Right renal pelvis (tissue), 4 donors: ENCODE results near the gene SYT13. TPM values are rescaled to one million over a fixed set of nuclear protein-coding genes. Genes with fewer than 3 reads are reported as not detected.

Source experiments
- DNase-seq, 4 donors: peaks; one replicate each; pipeline ENCODE4 v3.0.0-alpha.2; 2013; ENCODE audit warnings: low read depth in 4 of 4, low spot score in 3 of 4, missing footprints in 1 of 4
- polyA plus RNA-seq, 4 donors: library from polyadenylated mRNA; unstranded; fragments of 120-200 nt; gene quantifications; one replicate each; pipeline ENCODE4 v1.2.1, GENCODE V29; 2013; ENCODE audit not compliant: insufficient read length in 4 of 4

The SYT13 gene, protein sequence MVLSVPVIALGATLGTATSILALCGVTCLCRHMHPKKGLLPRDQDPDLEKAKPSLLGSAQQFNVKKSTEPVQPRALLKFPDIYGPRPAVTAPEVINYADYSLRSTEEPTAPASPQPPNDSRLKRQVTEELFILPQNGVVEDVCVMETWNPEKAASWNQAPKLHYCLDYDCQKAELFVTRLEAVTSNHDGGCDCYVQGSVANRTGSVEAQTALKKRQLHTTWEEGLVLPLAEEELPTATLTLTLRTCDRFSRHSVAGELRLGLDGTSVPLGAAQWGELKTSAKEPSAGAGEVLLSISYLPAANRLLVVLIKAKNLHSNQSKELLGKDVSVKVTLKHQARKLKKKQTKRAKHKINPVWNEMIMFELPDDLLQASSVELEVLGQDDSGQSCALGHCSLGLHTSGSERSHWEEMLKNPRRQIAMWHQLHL
- polyA plus RNA-seq: 10 to 100 TPM; 11.5 to 15.7 (median 13.7) TPM

DNA sequence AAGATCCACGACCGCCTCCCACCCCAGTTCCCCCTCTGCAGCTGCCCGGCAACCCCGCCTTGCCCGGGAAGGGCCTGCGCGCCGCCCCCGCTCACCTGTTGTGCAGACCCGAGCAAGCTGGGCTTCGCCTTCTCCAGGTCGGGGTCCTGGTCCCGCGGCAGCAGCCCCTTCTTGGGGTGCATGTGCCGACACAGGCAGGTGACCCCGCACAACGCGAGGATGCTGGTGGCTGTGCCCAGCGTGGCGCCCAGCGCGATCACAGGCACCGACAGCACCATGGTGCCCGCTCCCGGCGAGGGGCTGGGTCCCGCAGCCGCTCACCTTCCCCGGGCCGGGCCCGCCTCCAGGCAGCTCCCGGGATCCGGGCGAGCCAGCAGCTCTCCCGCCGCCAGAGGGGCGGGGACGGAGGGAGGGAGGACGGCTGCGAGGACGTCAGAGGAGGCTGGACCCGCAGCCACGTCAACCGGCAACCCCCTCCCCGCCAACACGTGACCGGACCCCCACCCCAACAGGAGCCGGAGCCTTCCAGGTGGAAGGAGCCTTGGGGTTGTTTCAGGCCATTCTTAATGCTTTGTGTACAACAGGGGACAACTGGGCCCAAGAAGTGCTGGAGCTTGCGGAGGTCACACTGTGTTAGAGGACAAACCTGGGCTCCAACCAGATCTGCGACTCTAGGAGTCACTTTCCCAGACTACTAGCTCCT is at the start of gene SYT13:
Gene SYT13, minus strand, starts transcription at position 412 of the 703 bp plus-strand sequence. Its CDS starts 134 bp downstream, at position 278.
- DNase-seq: peak; percentile 28 to 56 (median 48)

GRCh38 chr11:45335434-45335833 is 49.3 kb upstream of the SYT13 start:
- no peak for DNase-seq

GRCh38 chr11:45334836-45335235 is 48.7 kb upstream of the SYT13 start:
- DNase-seq: no peak

DNA sequence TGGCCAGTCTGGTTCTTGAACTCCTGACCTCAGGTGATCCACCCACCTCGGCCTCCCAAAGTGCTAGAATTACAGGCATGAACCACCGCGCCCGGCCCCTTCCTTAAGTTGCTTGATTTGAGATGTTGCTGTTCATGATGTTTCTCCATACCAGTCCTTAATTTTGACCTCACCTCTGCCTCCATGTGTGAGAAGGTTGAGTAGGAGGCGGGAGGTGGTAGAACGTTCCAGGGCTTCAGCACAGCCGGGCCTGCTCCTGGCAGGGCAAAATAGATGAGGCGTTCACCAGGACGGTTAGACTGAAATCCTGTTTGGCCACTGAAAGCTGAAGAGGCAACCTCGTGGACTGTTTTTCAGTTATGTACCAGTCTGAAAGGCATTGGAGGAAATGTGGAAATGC is 48.3 kb upstream of the SYT13 start:
- no peak for DNase-seq

GRCh38 chr11:45333001-45333971 is 47.1 kb upstream of the SYT13 start:
- DNase-seq: no peak

GRCh38 chr11:45332276-45332934 is 46.3 kb upstream of the SYT13 start:
- DNase-seq: no peak

- no peak for DNase-seq
These were observed 45.7 kb upstream of the SYT13 start for GRCh38 chr11:45331839-45332238.

GRCh38 chr11:45328726-45329125 is 42.6 kb upstream of the SYT13 start:
- no peak for DNase-seq

- no peak for DNase-seq
These were observed 38.3 kb upstream of the SYT13 start for GRCh38 chr11:45324459-45324858.

DNA sequence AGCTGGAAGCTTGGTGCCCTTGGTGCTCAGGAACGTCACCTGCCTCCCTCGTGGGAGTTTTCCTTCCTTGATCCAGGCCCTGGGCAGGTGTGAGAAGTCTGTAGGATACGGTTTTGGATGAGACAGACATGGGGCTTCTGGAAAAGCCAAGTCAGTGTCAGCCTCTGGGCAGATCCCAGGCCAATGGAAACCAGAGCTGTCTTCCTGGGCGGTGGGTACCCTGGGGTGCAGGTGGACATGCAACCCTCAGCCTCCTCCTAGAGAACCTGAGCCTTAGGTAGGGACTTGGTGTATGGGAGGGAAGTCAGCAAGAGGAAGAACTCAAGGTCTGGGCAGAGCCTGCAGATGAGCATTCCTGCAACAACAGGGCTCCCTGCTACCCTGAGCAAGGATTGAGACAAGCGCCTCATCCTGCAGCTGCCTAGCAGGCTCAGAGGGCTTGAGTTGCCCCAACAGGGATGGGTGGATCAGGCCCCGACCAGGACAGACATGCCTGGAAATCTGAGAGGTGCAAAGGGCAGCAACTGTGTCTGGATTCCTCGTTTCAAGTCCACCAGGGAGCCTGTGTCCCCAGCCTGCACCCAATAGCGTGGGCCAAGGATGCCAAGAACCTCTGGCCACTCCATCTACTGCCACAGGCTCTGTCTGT is 37.6 kb upstream of the SYT13 start:
- DNase-seq: no peak

DNA sequence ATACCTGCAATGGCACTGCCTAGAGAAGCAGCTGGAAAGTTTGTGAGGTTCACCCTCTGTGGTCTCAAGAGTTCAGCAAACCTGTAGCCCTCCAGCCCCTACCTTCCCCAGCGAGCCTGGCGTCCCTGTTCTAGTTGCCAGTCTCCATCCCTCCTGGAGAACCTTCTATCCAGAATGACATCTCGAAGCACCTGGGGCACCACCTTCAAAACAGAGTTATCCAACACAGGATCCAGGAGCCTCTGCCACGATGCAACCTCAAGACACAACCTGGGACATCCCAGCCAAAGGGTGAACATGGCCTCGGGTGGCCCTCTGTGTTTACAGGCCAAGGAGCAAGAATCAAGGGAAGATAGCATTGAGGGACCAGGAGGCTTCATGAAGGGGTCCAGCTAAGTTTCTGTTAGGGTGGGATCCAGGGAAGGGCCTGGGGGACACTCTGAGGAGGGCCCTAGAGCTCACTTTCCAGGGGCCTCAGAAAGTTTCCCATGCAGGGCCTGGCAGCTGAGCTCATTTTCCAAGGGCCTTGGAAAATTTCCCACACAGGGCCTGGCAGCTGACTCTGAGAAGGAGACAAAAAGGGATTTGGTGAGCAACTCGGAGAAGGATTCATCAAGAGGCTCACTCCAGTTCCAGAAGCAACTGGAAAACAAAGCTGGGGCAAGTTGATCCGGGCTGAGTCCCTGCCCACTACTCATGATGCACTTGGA is 36.9 kb upstream of the SYT13 start:
- no peak for DNase-seq

DNA sequence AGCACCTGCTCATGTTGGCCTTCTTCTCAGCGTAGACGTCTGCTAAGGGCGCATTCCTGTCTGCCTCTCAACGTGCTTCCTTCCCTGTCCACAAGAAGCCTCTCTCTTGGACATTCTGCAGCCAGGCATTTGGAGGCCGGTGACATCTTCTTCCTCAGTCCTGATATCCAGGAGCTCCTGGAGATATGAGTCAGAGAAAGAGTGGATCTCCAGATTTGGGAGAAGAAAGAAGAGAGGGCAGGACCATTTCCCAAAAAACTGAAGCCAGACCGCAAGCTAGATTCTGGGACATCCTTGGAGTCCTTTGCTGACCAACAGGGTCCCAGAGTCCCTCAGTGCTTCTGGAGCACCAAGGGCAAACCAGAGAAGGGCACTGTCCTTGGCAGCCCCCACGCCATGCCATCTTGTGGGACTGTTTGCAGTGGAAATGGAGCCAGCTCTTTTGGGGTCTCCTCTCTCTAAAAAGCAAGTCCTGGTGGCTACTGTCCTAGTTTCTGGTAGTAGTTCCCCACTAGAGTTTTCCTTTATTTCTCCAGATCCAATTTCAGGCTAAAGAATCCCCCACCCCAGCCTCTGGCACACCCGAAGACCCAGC is 36.1 kb upstream of the SYT13 start:
- no peak for DNase-seq

DNA sequence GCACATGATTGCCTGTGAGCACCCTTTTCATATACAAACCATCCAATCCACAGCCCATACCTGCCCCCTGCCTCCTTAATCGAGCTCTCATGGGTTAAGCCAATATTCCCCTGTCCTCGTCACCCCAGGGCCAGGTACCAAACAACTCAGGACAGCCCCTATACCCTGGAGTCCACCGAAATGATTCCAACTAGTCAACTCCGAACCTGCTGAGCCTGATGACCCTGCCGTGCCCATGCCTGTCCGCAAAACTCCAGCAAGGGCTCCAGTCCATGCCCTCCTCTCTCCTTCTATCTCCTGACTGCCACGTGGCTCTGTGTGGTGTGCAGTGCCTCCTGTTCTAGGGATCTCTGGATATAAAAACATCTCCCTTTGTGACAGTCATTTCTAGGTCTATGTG is 35.5 kb upstream of the SYT13 start:
- no peak for DNase-seq

DNA sequence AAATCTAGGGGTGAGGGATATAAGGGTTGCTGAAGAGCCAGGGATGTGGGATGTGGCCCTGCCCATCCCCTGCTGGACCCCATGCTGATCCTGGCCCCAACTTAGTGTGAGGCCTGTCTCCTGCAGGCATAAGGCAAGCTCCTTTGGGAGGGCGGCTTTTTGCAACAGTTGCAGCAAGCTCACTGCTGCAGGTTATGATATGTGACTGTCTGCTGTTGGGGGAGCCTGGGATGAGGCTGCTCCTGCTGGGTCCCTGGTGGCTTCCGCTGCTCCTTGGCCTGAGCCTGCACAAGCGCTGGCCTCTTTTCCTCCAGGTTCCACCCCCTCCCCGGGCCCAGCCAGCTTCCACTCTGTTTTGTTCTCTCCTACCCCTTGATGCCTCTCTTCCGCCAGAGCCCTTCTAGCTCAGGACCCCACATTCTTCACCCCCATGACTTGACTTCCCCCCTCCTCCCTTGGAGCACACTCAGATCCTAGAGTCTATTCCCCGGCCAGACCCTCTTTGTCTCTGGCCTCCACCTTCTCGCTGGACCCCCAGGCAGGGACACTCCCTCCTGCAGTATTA is 35.0 kb upstream of the SYT13 start:
- no peak for DNase-seq

- DNase-seq: no peak
These were observed 34.2 kb upstream of the SYT13 start for GRCh38 chr11:45320371-45320770.

DNA sequence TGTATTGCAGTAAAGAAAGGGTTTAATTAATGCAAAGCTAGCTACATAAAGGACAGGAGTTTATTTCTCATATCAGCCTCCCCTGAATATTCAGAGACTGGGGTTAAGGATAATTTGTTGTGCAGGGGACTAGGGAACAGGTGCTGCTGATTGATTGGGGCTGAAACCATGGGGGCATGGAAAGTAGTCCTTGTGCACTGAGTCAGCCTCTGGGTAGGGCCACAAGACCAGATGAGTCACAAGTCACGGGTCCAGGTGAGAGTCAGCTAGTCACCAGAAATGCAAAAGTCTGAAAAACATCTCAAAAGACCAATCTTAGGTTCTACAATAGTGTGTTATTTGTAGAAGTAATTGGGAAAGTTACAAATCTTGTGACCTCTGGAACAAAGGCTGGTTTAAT is 32.9 kb upstream of the SYT13 start:
- no peak for DNase-seq

- DNase-seq: no peak
These were observed 32.4 kb upstream of the SYT13 start for GRCh38 chr11:45318516-45318915.

DNA sequence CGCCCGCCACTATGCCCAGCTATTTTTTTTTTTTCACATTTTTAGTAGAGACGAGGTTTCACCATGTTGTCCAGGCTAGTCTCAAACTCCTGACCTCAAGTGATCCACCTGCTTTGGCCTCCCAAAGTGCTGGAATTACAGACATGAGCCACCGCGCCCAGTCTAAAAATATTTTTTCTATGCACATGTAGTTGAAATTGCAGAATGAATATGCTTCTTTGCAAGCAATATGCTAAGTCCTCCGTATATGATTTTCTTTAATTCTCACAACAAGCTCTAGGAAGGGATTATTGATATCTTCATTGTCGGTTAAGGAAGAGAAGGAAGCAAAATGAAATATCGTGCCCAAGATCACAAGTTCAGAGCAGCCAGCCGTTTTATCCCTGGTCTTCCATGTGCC is 30.1 kb upstream of the SYT13 start:
- DNase-seq: no peak
